CD4-positive, alpha-beta T cell treated with Interleukin-1 beta for 1 hour (primary cell): ENCODE data around the gene FAM163A.

Experiments used
- DNase-seq, 2 donors: peaks; one replicate each; pipeline ENCODE4 v3.0.0-alpha.2; 2020 to 2022

Gene FAM163A

DNA sequence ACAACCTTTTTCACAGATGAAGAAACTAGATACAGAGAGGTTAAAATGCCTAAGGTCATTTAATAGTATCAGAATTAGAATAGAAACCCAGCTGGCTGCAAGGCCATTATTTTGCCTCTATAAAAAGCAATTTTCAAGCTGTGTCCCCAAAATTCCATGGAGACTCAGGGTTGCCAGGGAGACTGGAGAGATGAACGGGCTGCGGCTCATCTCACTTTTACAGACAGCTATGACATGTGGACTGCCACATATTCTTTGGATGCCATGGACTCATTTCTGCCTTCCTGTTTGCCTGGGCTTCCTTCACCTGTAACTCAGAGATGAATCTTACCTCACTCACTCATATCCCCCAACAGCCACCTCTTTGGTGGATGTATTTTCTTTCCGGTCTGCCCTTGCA, 117.6 kb downstream of the FAM163A start:
- DNase-seq, result no peak

GRCh38 chr1:179865377-179865776, 122.3 kb downstream of the FAM163A start:
- no peak for DNase-seq
